Measurements from ENCODE around the gene DPCD. TPM values are rescaled to one million over a fixed set of nuclear protein-coding genes. Genes with fewer than 3 reads are reported as not detected.

Gene DPCD
- polyA plus RNA-seq, 1 of the 3 experiments (the other 2 are of a cell fraction), result 106 TPM

GRCh38 chr10:101613646-101614045 is 25.5 kb downstream of the DPCD start:
- H3K9me3 ChIP-seq, result no peaks in the 10 kb centered on the region
- H3K4me2 ChIP-seq, result no peak overlapping the region
- H2AFZ ChIP-seq (ENCODE audit: low read depth), result no peak overlapping the region
- H3K9me2 ChIP-seq, result no peaks in the 10 kb centered on the region
- H3K4me1 ChIP-seq (ENCODE audit: control insufficient read depth in 1 of 2, insufficient read depth in 2 of 2, low read depth in 1 of 2, low read length in 1 of 2), result peaks cover 8 to 51% of the 10 kb centered on the region in 2 experiments; a peak in 3 of 4 replicates
- H3F3A ChIP-seq (replicated peaks; ENCODE audit: insufficient read depth), result no peaks in the 10 kb centered on the region
- no peaks in the 10 kb centered on the region for H3K79me2 ChIP-seq (ENCODE audit: insufficient read depth)
- H3K36me3 ChIP-seq (replicated peaks in 1 of 2; ENCODE audit: control insufficient read depth in 1 of 2, insufficient read depth in 2 of 2, low read length in 1 of 2), result peaks cover 8 to 30% of the 10 kb centered on the region in 2 experiments
- H3K27me3 ChIP-seq (ENCODE audit: insufficient read depth), result no peaks in the 10 kb centered on the region
- TF ChIP-seq GATA2 (CRISPR knock-in tag; IDR thresholded peaks at IDR 0.05) (no peak), ZBTB33 (IDR thresholded peaks at IDR 0.05; ENCODE audit: borderline replicate concordance, low read depth) (no peak), GABPA (IDR thresholded peaks at IDR 0.05; ENCODE audit: low read depth) (no peak), RFX5 (IDR thresholded peaks at IDR 0.05; ENCODE audit: low read length) (no peak), FOSL2 (IDR thresholded peaks at IDR 0.05; ENCODE audit: borderline replicate concordance, low read depth) (no peak), USF2 (IDR thresholded peaks at IDR 0.05; ENCODE audit: borderline replicate concordance, low read depth, low read length) (no peak), NRF1 (IDR thresholded peaks at IDR 0.05; ENCODE audit: low read depth, low read length) (no peak), NFIC (IDR thresholded peaks at IDR 0.05; ENCODE audit: borderline replicate concordance) (no peak), CTCF (IDR thresholded peaks at IDR 0.05) (no peak)
- no peak overlapping the region for H3K4me3 ChIP-seq (ENCODE audit: low read depth in 2 of 2, low read length in 1 of 2)
- no peaks in the 10 kb centered on the region for H4K20me1 ChIP-seq (ENCODE audit: insufficient read depth)
- DNase-seq, result no peak
- ChIA-PET POLR2A (no interaction called here), CTCF (interaction anchor here (1.2 to 19.2 kb wide), 3 partner anchors 10 to 399 kb away, joined by 3 to 297 read pairs (median 61); partner anchors contain the start of gene NPM3)
- WGBS (ENCODE audit: low lambda C conversion rate), result 87% methylated on average over 3 of the region's 3 CpGs
- H3K9ac ChIP-seq, result no peak overlapping the region
- no peak overlapping the region; a peak in 1 of 4 replicates for H3K27ac ChIP-seq (ENCODE audit: low read depth in 2 of 2, low read length in 1 of 2)

GRCh38 chr10:101614663-101615524 is 26.8 kb downstream of the DPCD start:
- Histone ChIP-seq H3K27me3 (ENCODE audit: insufficient read depth) (no peaks in the 10 kb centered on the region), H3K9me2 (no peaks in the 10 kb centered on the region), H3K4me1 (ENCODE audit: control insufficient read depth in 1 of 2, insufficient read depth in 2 of 2, low read depth in 1 of 2, low read length in 1 of 2) (peaks cover 2 to 54% of the 10 kb centered on the region in 2 experiments; a peak in 3 of 4 replicates), H3F3A (replicated peaks; ENCODE audit: insufficient read depth) (no peaks in the 10 kb centered on the region), H3K4me2 (no peak overlapping the region), H3K4me3 (ENCODE audit: low read depth in 2 of 2, low read length in 1 of 2) (no peak overlapping the region), H2AFZ (ENCODE audit: low read depth) (no peak overlapping the region), H3K79me2 (ENCODE audit: insufficient read depth) (no peaks in the 10 kb centered on the region), H3K9me3 (no peaks in the 10 kb centered on the region), H3K27ac (ENCODE audit: low read depth in 2 of 2, low read length in 1 of 2) (no peak overlapping the region; a peak in 1 of 4 replicates), H3K36me3 (replicated peaks in 1 of 2; ENCODE audit: control insufficient read depth in 1 of 2, insufficient read depth in 2 of 2, low read length in 1 of 2) (peaks cover 4 to 19% of the 10 kb centered on the region in 2 experiments), H3K9ac (no peak overlapping the region), H4K20me1 (ENCODE audit: insufficient read depth) (no peaks in the 10 kb centered on the region)
- ChIA-PET CTCF (interaction anchor here (1.5 to 19.2 kb wide), 3 partner anchors 12 to 167 kb away, joined by 7 to 297 read pairs (median 61); partner anchors contain the start of gene NPM3), POLR2A (no interaction called here)
- TF ChIP-seq GATA2 (CRISPR knock-in tag; IDR thresholded peaks at IDR 0.05) (no peak), REST (IDR thresholded peaks at IDR 0.05; ENCODE audit: low read depth, low read length) (no peak), PBX3 (IDR thresholded peaks at IDR 0.05) (no peak), NFIC (IDR thresholded peaks at IDR 0.05; ENCODE audit: borderline replicate concordance) (no peak)
- 91% methylated on average over 10 of the region's 13 CpGs for WGBS (ENCODE audit: low lambda C conversion rate)
- DNase-seq, result no peak

Data from SK-N-SH (cell line).